ENCODE data around the gene CYP1A2.
"Not testable (repeated sequence)": the region's sequence is repeated elsewhere in the genome, so short reads cannot be mapped to it uniquely, and the experiment has no call there.

- TF ChIP-seq ZFX (IDR thresholded peaks at IDR 0.05; ENCODE audit: borderline replicate concordance); CTCF (IDR thresholded peaks at IDR 0.05): not testable (repeated sequence)
Observed at GRCh38 chr15:74738239-74738638, 10.4 kb upstream of the CYP1A2 start.
